ENCODE measurements around the gene PNPLA8.
"Not testable (repeated sequence)": the region's sequence is repeated elsewhere in the genome, so short reads cannot be mapped to it uniquely, and the experiment has no call there.

Gene PNPLA8

GRCh38 chr7:108468246-108468645 lies 57.7 kb downstream of the PNPLA8 start:
- no peak for DNase-seq (ENCODE audit: low spot score)

- DNase-seq (ENCODE audit: low spot score), result no peak
Measured at GRCh38 chr7:108467391-108467790, 58.5 kb downstream of the PNPLA8 start.

- not testable (repeated sequence) for DNase-seq (ENCODE audit: low spot score)
Measured at GRCh38 chr7:108466322-108466721, 59.6 kb downstream of the PNPLA8 start.

GRCh38 chr7:108464743-108465142 lies 61.2 kb downstream of the PNPLA8 start:
- no peak for DNase-seq (ENCODE audit: low spot score)

DNA sequence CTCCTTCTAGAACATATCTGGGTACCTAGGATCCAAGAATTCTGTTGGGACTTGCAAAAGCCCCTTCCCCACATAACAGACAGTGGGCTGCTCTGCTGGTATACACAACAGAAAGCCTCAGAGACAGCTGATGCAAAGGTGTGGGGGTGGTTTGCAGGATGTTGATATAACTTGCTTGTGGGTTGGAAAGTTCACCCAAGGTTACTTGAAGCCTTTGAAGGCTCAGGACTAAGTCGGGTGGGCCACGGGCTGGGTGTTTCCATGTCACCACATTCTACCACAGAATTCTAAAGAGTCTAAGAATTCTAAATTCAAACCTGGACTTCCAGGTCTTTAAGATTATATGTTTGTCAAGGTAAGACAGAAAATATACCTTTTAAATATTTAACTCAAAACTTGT lies 62.3 kb downstream of the PNPLA8 start:
- DNase-seq (ENCODE audit: low spot score), result no peak

DNA sequence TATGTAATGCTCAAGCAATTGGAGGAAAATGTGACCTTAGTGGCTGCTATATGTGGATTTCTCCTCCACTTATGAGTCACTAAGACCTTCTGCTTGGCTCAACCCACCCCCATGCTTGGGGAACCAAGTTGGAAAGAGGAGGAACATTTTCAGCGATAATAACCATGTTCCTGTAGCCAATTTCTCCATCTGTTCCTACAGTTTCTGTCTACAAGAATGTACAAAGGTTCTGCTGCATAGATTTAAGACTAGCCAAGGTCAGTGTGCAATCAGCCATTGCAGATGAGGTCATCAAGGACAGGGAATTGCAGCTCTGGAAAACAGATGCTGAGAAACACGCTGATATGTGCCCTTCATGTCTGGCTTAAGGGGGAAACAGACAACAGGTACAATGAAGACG lies 64.1 kb downstream of the PNPLA8 start:
- DNase-seq (ENCODE audit: low spot score), result no peak

- no peak for DNase-seq (ENCODE audit: low spot score)
Measured at GRCh38 chr7:108460964-108461363, 65.0 kb downstream of the PNPLA8 start.

DNA sequence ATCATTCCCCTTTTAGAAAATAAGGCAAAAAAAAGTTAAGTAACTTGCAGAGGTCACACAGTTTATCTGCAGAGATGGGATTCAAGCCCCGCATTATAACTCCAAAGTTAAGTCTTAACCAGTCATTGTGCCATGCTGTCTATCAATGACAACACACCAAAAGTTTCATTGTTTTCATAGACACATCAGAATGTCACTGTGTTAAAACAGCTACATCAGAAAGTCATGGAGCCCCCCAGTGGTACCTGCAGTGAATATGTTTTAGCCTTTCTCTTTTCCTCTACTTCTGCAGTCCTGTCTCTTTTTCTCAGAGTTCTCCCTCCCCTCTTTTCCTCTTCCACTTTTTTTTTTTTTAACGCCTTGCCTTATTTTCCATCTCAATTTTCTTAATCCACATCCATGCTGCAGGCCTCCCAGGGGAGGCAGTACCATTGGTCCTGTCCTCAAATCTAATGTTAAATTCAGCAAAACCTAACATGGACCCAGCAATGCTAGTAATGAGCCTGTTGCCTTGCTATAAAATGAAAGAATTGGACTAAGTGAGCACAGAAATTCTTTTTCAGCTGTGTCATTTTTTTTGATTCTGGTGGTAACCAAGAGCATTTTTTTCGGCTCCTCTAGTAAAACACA lies 65.9 kb downstream of the PNPLA8 start:
- no peak for DNase-seq (ENCODE audit: low spot score)

GRCh38 chr7:108457871-108458270 lies 68.1 kb downstream of the PNPLA8 start:
- no peak for DNase-seq (ENCODE audit: low spot score)

DNA sequence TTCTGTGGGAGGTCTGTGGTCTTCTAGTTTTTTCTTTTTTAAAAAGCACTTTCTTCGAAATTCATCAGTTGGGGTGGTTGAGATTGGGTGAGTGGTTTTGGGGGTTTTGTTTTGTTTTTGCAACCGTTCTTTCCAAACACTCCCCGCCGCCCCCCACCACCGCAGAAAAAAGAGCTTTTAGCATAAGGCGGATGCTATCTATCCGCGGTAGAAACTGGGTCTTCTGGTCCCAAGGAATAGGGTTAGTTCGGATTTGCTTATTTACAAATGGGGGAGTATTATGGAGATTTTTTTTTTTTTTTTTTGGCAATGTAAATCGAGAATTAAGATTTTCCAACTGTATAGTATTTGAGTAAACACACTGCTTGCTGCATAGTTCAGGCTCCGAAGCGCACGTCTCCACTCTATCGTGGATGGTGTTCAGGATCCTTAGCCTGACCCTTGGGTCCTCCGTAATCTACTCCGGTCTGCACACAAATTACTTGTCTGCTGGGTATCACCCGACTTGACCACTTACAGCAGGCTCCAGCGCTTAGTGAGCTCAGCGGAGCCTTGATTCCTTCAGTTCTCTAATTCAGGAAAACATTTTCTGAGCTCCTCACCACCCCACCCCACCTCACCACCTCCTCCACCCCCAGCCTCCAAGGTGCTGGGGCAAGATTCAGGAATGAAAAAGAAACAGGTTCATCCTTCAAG lies 68.9 kb downstream of the PNPLA8 start:
- DNase-seq (ENCODE audit: low spot score), result no peak

GRCh38 chr7:108455998-108456677 lies 69.8 kb downstream of the PNPLA8 start, which contains the start of gene NRCAM:
TSS of gene NRCAM (minus strand) at chr7:108456436. CDS start at chr7:108240064, 216,372 bp downstream.
- peak; percentile 91 for DNase-seq (ENCODE audit: low spot score)

GRCh38 chr7:108455551-108455997 lies 70.4 kb downstream of the PNPLA8 start:
- DNase-seq (ENCODE audit: low spot score), result peak; percentile 64

DNA sequence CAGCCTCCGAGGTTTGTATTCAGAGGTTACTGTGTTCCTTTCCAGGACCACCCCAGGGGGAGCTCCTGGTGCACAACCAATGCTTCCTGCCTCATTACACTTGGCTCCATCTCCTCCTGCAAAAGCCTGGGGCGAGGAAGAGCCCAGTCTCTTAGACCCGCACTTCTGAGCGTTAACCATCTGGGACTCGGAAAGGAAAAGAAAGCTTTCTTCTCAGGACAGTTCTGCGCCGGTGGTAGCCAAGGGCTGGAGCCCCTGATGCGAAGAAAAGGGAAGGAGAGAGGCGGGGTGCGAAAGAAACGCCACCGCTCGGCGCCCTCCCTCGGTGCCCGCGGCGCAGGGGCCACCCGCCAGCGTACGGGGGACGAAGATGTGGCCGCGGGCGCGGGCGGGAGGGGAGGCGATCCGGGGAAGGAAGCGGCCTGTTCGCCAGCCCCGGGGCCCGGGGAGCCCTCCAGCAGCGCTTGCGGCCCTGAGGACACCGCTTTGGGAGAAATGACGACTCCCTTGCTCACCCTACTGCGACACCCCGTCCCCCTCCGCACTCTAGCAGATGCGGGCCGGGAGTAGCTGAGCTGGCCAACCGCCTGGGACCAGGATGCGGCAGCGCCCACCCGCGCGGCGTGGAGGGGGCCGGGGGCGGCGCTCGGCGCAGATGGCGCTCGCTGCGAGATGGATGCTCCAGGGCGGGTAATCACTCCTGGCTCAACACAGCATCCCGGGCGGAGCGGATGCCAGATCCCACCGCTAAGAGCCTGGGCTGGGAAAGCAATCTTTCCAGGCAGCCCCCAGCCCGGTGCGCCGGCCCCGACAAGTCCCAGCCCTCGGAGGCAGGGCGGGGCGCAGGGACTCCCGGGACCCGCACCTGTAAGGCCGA lies 71.0 kb downstream of the PNPLA8 start:
- peak; percentile 70 for DNase-seq (ENCODE audit: low spot score)

- no peak for DNase-seq (ENCODE audit: low spot score)
Measured at GRCh38 chr7:108454317-108454673, 71.6 kb downstream of the PNPLA8 start.

- DNase-seq (ENCODE audit: low spot score), result no peak
Measured at GRCh38 chr7:108453320-108453719, 72.6 kb downstream of the PNPLA8 start.

DNA sequence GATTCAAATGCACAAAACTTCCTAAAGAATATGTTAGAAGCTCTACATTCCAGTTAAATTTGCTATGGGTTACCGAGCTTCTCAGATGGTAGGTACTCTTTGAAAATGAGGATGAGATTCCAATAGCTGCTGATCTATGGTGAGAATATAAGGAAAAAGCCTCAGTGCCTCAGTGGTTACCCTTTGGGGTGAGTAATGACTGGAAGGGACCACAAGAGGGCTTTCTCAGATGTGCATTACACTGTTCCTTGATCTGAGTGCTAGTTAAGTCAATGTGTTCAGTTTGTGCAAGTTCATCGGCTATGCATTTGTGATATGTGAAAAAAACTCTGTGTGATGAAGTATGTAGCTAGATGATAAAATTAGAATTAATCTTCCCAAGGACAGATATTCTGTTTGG lies 73.2 kb downstream of the PNPLA8 start:
- no peak for DNase-seq (ENCODE audit: low spot score)

- no peak for DNase-seq (ENCODE audit: low spot score)
Measured at GRCh38 chr7:108451296-108451848, 74.6 kb downstream of the PNPLA8 start.

- no peak for DNase-seq (ENCODE audit: low spot score)
Measured at GRCh38 chr7:108450160-108450559, 75.8 kb downstream of the PNPLA8 start.

GRCh38 chr7:108449521-108449920 lies 76.4 kb downstream of the PNPLA8 start:
- DNase-seq (ENCODE audit: low spot score), result no peak

- DNase-seq (ENCODE audit: low spot score), result no peak
Measured at GRCh38 chr7:108448584-108449505, 77.1 kb downstream of the PNPLA8 start.

All from ecto neural progenitor cell (in vitro differentiated cells).